ENCODE results near the gene PDAP1.
A peak's percentile ranks its signal among the peaks of the same experiment; 100 is the strongest.

The PDAP1 gene

GRCh38 chr7:99406557-99406956, 1.8 kb downstream of the PDAP1 start:
- peaks cover 20% of the 10 kb centered on the region; the same call in 1 of the 2 replicates for H3K36me3 ChIP-seq (ENCODE audit: insufficient read depth, low read length)
- peak overlapping the region; percentile 83 for H3K9ac ChIP-seq (ENCODE audit: low read depth, low read length, poor library complexity, severe bottlenecking)
- H3K9me2 ChIP-seq (replicated peaks; ENCODE audit: low read depth, low read length), result no peaks in the 10 kb centered on the region
- H3K4me3 ChIP-seq (ENCODE audit: low read length, poor library complexity, severe bottlenecking), result peak overlapping the region; percentile 79
- H3K79me2 ChIP-seq (ENCODE audit: insufficient read depth, low read length), result peaks cover 69% of the 10 kb centered on the region
- no peaks in the 10 kb centered on the region for H3K27me3 ChIP-seq (ENCODE audit: insufficient read depth, low read length, poor library complexity, severe bottlenecking)
- H3K4me2 ChIP-seq (ENCODE audit: low read depth, low read length, poor library complexity, severe bottlenecking), result peak overlapping the region; percentile 83
- H2AFZ ChIP-seq (ENCODE audit: low read length), result no peak overlapping the region
- H3K4me1 ChIP-seq (ENCODE audit: insufficient read depth, low read length, poor library complexity, severe bottlenecking), result peaks cover 29% of the 10 kb centered on the region
- no peaks in the 10 kb centered on the region for H3K9me3 ChIP-seq (ENCODE audit: insufficient read depth, low read depth, low read length)
- H4K20me1 ChIP-seq (ENCODE audit: insufficient read depth, low read length, poor library complexity, severe bottlenecking), result peaks cover 43% of the 10 kb centered on the region
- TF ChIP-seq EZH2phosphoT487 (IDR thresholded peaks at IDR 0.05; ENCODE audit: borderline replicate concordance) (no peak), CTCF (conservative IDR thresholded peaks at IDR 0.05; ENCODE audit: low read length) (peak; percentile 35; the same call in 1 of the 2 replicates)
- H3F3A ChIP-seq (ENCODE audit: low read depth), result no peaks in the 10 kb centered on the region

GRCh38 chr7:99404977-99405320, 3.4 kb downstream of the PDAP1 start:
- peaks cover 32% of the 10 kb centered on the region for H4K20me1 ChIP-seq (ENCODE audit: insufficient read depth, low read length, poor library complexity, severe bottlenecking)
- TF ChIP-seq CTCF (conservative IDR thresholded peaks at IDR 0.05; ENCODE audit: low read length) (no peak), EZH2phosphoT487 (IDR thresholded peaks at IDR 0.05; ENCODE audit: borderline replicate concordance) (no peak)
- H3K4me3 ChIP-seq (ENCODE audit: low read length, poor library complexity, severe bottlenecking), result no peak overlapping the region
- no peaks in the 10 kb centered on the region for H3K9me3 ChIP-seq (ENCODE audit: insufficient read depth, low read depth, low read length)
- H3K9me2 ChIP-seq (replicated peaks; ENCODE audit: low read depth, low read length), result no peaks in the 10 kb centered on the region
- H3K27me3 ChIP-seq (ENCODE audit: insufficient read depth, low read length, poor library complexity, severe bottlenecking), result no peaks in the 10 kb centered on the region
- H3K79me2 ChIP-seq (ENCODE audit: insufficient read depth, low read length), result peaks cover 58% of the 10 kb centered on the region
- H3F3A ChIP-seq (ENCODE audit: low read depth), result no peaks in the 10 kb centered on the region
- no peak overlapping the region for H2AFZ ChIP-seq (ENCODE audit: low read length)
- H3K9ac ChIP-seq (ENCODE audit: low read depth, low read length, poor library complexity, severe bottlenecking), result no peak overlapping the region
- peaks cover 24% of the 10 kb centered on the region for H3K4me1 ChIP-seq (ENCODE audit: insufficient read depth, low read length, poor library complexity, severe bottlenecking)
- H3K36me3 ChIP-seq (ENCODE audit: insufficient read depth, low read length), result peaks cover 29% of the 10 kb centered on the region; the same call in 1 of the 2 replicates
- H3K4me2 ChIP-seq (ENCODE audit: low read depth, low read length, poor library complexity, severe bottlenecking), result peak overlapping the region; percentile 23

DNA sequence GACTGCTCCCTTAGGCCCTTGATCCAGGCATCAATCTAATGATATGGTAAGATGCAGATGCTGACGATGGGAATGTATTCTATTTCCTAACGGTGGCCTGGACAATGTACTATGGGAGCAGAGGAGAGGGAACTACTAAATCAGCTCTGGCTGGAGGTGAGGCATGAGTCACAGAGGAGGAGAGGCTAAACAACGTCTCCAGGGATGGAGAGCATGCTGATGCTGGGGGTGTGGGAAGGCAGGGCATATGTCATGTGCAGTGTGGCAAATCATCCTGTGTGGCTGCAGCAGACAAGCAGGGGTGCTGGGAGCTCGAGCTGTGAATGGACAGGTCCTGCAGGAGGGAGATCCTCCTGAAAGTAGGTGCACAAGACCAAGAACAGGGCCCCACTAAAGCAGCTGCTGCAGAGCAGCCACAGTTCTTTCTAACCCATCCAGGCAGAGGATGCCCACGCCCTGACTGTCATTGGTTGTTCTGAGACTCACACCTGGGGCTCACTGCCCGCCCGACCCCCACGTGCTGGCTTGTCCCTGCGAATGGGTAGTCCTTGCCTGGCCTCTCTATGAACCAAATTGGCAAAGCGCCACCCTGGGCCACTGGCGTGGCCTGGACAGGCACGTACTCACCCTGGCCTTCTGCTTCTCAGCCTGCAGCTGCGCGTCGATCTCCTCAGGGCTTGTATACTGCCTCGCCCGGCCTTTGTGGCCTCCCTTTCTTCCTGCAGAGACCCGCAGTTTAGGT, 4.0 kb downstream of the PDAP1 start:
- Histone ChIP-seq H3K4me1 (ENCODE audit: insufficient read depth, low read length, poor library complexity, severe bottlenecking) (peaks cover 20% of the 10 kb centered on the region), H3K9ac (ENCODE audit: low read depth, low read length, poor library complexity, severe bottlenecking) (no peak overlapping the region), H3K9me3 (ENCODE audit: insufficient read depth, low read depth, low read length) (no peaks in the 10 kb centered on the region), H3K27me3 (ENCODE audit: insufficient read depth, low read length, poor library complexity, severe bottlenecking) (no peaks in the 10 kb centered on the region), H3K4me2 (ENCODE audit: low read depth, low read length, poor library complexity, severe bottlenecking) (peak overlapping the region; percentile 23), H3K79me2 (ENCODE audit: insufficient read depth, low read length) (peaks cover 52% of the 10 kb centered on the region), H4K20me1 (ENCODE audit: insufficient read depth, low read length, poor library complexity, severe bottlenecking) (peaks cover 26% of the 10 kb centered on the region), H3K9me2 (replicated peaks; ENCODE audit: low read depth, low read length) (no peaks in the 10 kb centered on the region), H3K36me3 (ENCODE audit: insufficient read depth, low read length) (peaks cover 34% of the 10 kb centered on the region; the same call in 1 of the 2 replicates), H3F3A (ENCODE audit: low read depth) (no peaks in the 10 kb centered on the region), H3K4me3 (ENCODE audit: low read length, poor library complexity, severe bottlenecking) (no peak overlapping the region), H2AFZ (ENCODE audit: low read length) (no peak overlapping the region)
- TF ChIP-seq CTCF (conservative IDR thresholded peaks at IDR 0.05; ENCODE audit: low read length), result no peak
- no peak for TF ChIP-seq EZH2phosphoT487 (IDR thresholded peaks at IDR 0.05; ENCODE audit: borderline replicate concordance)

Measured in Loucy (cell line).